HEK293 (cell line): ENCODE measurements around the gene EGR1.

ENCODE experiments used
- KLF7 ChIP-seq: fragments of 450-650 bp; formaldehyde crosslinking; IDR thresholded peaks from 2 replicates; pipeline ENCODE4 v1.5.1; 2016; ENCODE audit warnings: missing biosample characterization, missing genetic modification characterization, borderline replicate concordance
- MZF1 ChIP-seq: fragments of 450-650 bp; formaldehyde crosslinking; IDR thresholded peaks from 2 replicates; pipeline ENCODE4 v1.5.1; 2017; ENCODE audit warnings: missing biosample characterization, missing genetic modification characterization, borderline replicate concordance
- RBAK ChIP-seq: fragments of 450-650 bp; formaldehyde crosslinking; IDR thresholded peaks from 2 replicates; pipeline ENCODE4 v1.5.1; 2016; ENCODE audit warnings: missing biosample characterization, missing genetic modification characterization
- SCRT1 ChIP-seq: fragments of 450-650 bp; formaldehyde crosslinking; IDR thresholded peaks from 2 replicates; pipeline ENCODE4 v1.5.1; 2016; ENCODE audit warnings: missing biosample characterization, missing genetic modification characterization, borderline replicate concordance
- SCRT2 ChIP-seq: fragments of 450-650 bp; formaldehyde crosslinking; IDR thresholded peaks from 2 replicates; pipeline ENCODE4 v1.5.1; 2016; ENCODE audit warnings: missing biosample characterization, missing genetic modification characterization
- ZBTB1 ChIP-seq: fragments of 450-650 bp; formaldehyde crosslinking; IDR thresholded peaks from 2 replicates; pipeline ENCODE4 v1.5.1; 2016; ENCODE audit warnings: missing biosample characterization, missing genetic modification characterization
- ZFHX2 ChIP-seq: fragments of 450-650 bp; formaldehyde crosslinking; conservative IDR thresholded peaks from 2 replicates; pipeline ENCODE4 v1.5.1; 2016; ENCODE audit warnings: missing biosample characterization, missing genetic modification characterization
- ZFP3 ChIP-seq: fragments of 450-650 bp; formaldehyde crosslinking; IDR thresholded peaks from 2 replicates; pipeline ENCODE4 v1.5.1; 2016; ENCODE audit warnings: low read depth, missing biosample characterization, missing genetic modification characterization
- ZFP37 ChIP-seq: fragments of 450-650 bp; formaldehyde crosslinking; IDR thresholded peaks from 2 replicates; pipeline ENCODE4 v1.5.1; 2016; ENCODE audit warnings: missing biosample characterization, missing genetic modification characterization
- ZFP69B ChIP-seq: fragments of 450-650 bp; formaldehyde crosslinking; IDR thresholded peaks from 2 replicates; pipeline ENCODE4 v1.5.1; 2016; ENCODE audit warnings: missing biosample characterization, missing genetic modification characterization
- ZNF10 ChIP-seq: fragments of 450-650 bp; formaldehyde crosslinking; IDR thresholded peaks from 2 replicates; pipeline ENCODE4 v1.5.1; 2017; ENCODE audit warnings: missing biosample characterization, missing genetic modification characterization
- ZNF132 ChIP-seq: fragments of 450-650 bp; formaldehyde crosslinking; IDR thresholded peaks from 2 replicates; pipeline ENCODE4 v1.5.1; 2017; ENCODE audit warnings: missing biosample characterization, missing genetic modification characterization, borderline replicate concordance
- ZNF174 ChIP-seq: fragments of 450-650 bp; formaldehyde crosslinking; IDR thresholded peaks from 2 replicates; pipeline ENCODE4 v1.5.0; 2017; ENCODE audit warnings: missing biosample characterization, mild to moderate bottlenecking, missing genetic modification characterization
- ZNF202 ChIP-seq: fragments of 450-650 bp; formaldehyde crosslinking; IDR thresholded peaks from 2 replicates; pipeline ENCODE4 v1.5.1; 2016; ENCODE audit warnings: missing biosample characterization, missing genetic modification characterization, borderline replicate concordance
- ZNF223 ChIP-seq: fragments of 450-650 bp; formaldehyde crosslinking; IDR thresholded peaks from 2 replicates; pipeline ENCODE4 v1.5.1; 2016; ENCODE audit warnings: missing biosample characterization, missing genetic modification characterization
- ZNF366 ChIP-seq: fragments of 450-650 bp; formaldehyde crosslinking; conservative IDR thresholded peaks from 2 replicates; pipeline ENCODE4 v1.5.1; 2016; ENCODE audit warnings: missing biosample characterization, missing genetic modification characterization
- ZNF37A ChIP-seq: fragments of 450-650 bp; IDR thresholded peaks from 2 replicates; pipeline ENCODE4 v1.5.1; 2018; ENCODE audit warnings: missing biosample characterization, missing genetic modification characterization
- ZNF521 ChIP-seq: fragments of 450-650 bp; formaldehyde crosslinking; IDR thresholded peaks from 2 replicates; pipeline ENCODE4 v1.5.1; 2017; ENCODE audit warnings: missing biosample characterization, mild to moderate bottlenecking, missing genetic modification characterization
- ZNF548 ChIP-seq: fragments of 450-650 bp; formaldehyde crosslinking; IDR thresholded peaks from 2 replicates; pipeline ENCODE4 v1.5.1; 2016; ENCODE audit warnings: missing biosample characterization, missing genetic modification characterization
- ZNF555 ChIP-seq: fragments of 450-650 bp; formaldehyde crosslinking; conservative IDR thresholded peaks from 2 replicates; pipeline ENCODE4 v1.5.1; 2017; ENCODE audit warnings: missing biosample characterization, mild to moderate bottlenecking, missing genetic modification characterization, inconsistent platforms
- ZNF747 ChIP-seq: fragments of 450-650 bp; formaldehyde crosslinking; IDR thresholded peaks from 2 replicates; pipeline ENCODE4 v1.5.1; 2016; ENCODE audit warnings: missing biosample characterization, missing genetic modification characterization
- ZNF792 ChIP-seq: fragments of 450-650 bp; formaldehyde crosslinking; IDR thresholded peaks from 2 replicates; pipeline ENCODE4 v1.5.1; 2016; ENCODE audit warnings: missing biosample characterization, missing genetic modification characterization
- ZNF830 ChIP-seq: fragments of 450-650 bp; IDR thresholded peaks from 2 replicates; pipeline ENCODE4 v1.5.0; 2018; ENCODE audit warnings: missing biosample characterization, missing genetic modification characterization, low read depth, mild to moderate bottlenecking, moderate library complexity
- ZSCAN23 ChIP-seq: fragments of 450-650 bp; formaldehyde crosslinking; IDR thresholded peaks from 2 replicates; pipeline ENCODE4 v1.5.1; 2016; ENCODE audit warnings: missing biosample characterization, missing genetic modification characterization
- TF ChIP-seq, protein P1 (sequence below): fragments of 450-650 bp; formaldehyde crosslinking; IDR thresholded peaks from 2 replicates; pipeline ENCODE4 v1.5.1; 2016; ENCODE audit warnings: missing biosample characterization, missing genetic modification characterization
- TF ChIP-seq, protein P2 (sequence below): fragments of 450-650 bp; IDR thresholded peaks from 2 replicates; pipeline ENCODE4 v1.5.1; 2018; ENCODE audit warnings: missing biosample characterization, missing genetic modification characterization
- TF ChIP-seq, protein P3 (sequence below): fragments of 450-650 bp; formaldehyde crosslinking; optimal IDR thresholded peaks from 2 replicates; pipeline ENCODE3; 2016; ENCODE audit warnings: missing biosample characterization, mild to moderate bottlenecking, missing genetic modification characterization
- TF ChIP-seq, protein P4 (sequence below): fragments of 450-650 bp; formaldehyde crosslinking; IDR thresholded peaks from 2 replicates; pipeline ENCODE4 v1.5.1; 2017; ENCODE audit warnings: missing biosample characterization, missing genetic modification characterization
- TF ChIP-seq, protein P5 (sequence below): fragments of 450-650 bp; formaldehyde crosslinking; conservative IDR thresholded peaks from 2 replicates; pipeline ENCODE4 v1.5.1; 2016; ENCODE audit warnings: low read depth, missing biosample characterization, missing genetic modification characterization
- TF ChIP-seq, protein P6 (sequence below): fragments of 450-650 bp; formaldehyde crosslinking; IDR thresholded peaks from 2 replicates; pipeline ENCODE4 v1.5.1; 2017; ENCODE audit warnings: missing biosample characterization, missing genetic modification characterization

Gene EGR1

DNA sequence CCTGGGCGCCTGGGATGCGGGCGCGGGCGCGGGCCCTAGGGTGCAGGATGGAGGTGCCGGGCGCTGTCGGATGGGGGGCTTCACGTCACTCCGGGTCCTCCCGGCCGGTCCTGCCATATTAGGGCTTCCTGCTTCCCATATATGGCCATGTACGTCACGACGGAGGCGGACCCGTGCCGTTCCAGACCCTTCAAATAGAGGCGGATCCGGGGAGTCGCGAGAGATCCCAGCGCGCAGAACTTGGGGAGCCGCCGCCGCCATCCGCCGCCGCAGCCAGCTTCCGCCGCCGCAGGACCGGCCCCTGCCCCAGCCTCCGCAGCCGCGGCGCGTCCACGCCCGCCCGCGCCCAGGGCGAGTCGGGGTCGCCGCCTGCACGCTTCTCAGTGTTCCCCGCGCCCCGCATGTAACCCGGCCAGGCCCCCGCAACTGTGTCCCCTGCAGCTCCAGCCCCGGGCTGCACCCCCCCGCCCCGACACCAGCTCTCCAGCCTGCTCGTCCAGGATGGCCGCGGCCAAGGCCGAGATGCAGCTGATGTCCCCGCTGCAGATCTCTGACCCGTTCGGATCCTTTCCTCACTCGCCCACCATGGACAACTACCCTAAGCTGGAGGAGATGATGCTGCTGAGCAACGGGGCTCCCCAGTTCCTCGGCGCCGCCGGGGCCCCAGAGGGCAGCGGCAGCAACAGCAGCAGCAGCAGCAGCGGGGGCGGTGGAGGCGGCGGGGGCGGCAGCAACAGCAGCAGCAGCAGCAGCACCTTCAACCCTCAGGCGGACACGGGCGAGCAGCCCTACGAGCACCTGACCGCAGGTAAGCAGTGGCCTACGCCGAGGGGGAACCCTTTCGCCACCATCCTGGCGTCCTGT, at the start of gene EGR1 (continued):
- peak; percentile 72; the same call in 1 of the 2 replicates for TF ChIP-seq SCRT2 (tag by site-specific recombination)
- TF ChIP-seq ZFP37 (tag by site-specific recombination) = peak; percentile 52; the same call in 1 of the 2 replicates
- no peak for TF ChIP-seq RBAK
- TF ChIP-seq ZNF132 (tag by site-specific recombination) = no peak
- TF ChIP-seq, protein P1, sequence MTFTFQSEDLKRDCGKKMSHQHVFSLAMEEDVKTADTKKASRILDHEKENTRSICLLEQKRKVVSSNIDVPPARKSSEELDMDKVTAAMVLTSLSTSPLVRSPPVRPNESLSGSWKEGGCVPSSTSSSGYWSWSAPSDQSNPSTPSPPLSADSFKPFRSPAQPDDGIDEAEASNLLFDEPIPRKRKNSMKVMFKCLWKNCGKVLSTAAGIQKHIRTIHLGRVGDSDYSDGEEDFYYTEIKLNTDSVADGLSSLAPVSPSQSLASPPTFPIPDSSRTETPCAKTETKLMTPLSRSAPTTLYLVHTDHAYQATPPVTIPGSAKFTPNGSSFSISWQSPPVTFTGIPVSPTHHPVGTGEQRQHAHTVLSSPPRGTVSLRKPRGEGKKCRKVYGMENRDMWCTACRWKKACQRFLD (tag by site-specific recombination) = no peak
- peak; percentile 95 for TF ChIP-seq ZFHX2 (tag by site-specific recombination)
- peak; percentile 51; the same call in 1 of the 2 replicates for TF ChIP-seq ZNF10 (tag by site-specific recombination)
- TF ChIP-seq ZNF202 (tag by site-specific recombination) = no peak
- TF ChIP-seq ZNF366 (tag by site-specific recombination) = no peak
- TF ChIP-seq, protein P2, sequence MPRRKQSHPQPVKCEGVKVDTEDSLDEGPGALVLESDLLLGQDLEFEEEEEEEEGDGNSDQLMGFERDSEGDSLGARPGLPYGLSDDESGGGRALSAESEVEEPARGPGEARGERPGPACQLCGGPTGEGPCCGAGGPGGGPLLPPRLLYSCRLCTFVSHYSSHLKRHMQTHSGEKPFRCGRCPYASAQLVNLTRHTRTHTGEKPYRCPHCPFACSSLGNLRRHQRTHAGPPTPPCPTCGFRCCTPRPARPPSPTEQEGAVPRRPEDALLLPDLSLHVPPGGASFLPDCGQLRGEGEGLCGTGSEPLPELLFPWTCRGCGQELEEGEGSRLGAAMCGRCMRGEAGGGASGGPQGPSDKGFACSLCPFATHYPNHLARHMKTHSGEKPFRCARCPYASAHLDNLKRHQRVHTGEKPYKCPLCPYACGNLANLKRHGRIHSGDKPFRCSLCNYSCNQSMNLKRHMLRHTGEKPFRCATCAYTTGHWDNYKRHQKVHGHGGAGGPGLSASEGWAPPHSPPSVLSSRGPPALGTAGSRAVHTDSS (tag by site-specific recombination) = no peak
- no peak for TF ChIP-seq ZNF792 (tag by site-specific recombination)
- TF ChIP-seq ZNF747 (tag by site-specific recombination) = no peak
- TF ChIP-seq ZSCAN23 (tag by site-specific recombination) = no peak
- TF ChIP-seq ZNF830 (tag by site-specific recombination) = no peak
- TF ChIP-seq, protein P3, sequence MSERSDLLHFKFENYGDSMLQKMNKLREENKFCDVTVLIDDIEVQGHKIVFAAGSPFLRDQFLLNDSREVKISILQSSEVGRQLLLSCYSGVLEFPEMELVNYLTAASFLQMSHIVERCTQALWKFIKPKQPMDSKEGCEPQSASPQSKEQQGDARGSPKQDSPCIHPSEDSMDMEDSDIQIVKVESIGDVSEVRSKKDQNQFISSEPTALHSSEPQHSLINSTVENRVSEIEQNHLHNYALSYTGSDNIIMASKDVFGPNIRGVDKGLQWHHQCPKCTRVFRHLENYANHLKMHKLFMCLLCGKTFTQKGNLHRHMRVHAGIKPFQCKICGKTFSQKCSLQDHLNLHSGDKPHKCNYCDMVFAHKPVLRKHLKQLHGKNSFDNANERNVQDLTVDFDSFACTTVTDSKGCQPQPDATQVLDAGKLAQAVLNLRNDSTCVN (tag by site-specific recombination) = no peak
- TF ChIP-seq ZNF555 (tag by site-specific recombination) = no peak
- TF ChIP-seq, protein P4, sequence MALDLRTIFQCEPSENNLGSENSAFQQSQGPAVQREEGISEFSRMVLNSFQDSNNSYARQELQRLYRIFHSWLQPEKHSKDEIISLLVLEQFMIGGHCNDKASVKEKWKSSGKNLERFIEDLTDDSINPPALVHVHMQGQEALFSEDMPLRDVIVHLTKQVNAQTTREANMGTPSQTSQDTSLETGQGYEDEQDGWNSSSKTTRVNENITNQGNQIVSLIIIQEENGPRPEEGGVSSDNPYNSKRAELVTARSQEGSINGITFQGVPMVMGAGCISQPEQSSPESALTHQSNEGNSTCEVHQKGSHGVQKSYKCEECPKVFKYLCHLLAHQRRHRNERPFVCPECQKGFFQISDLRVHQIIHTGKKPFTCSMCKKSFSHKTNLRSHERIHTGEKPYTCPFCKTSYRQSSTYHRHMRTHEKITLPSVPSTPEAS (tag by site-specific recombination) = no peak
- TF ChIP-seq KLF7 (tag by site-specific recombination) = no peak
- TF ChIP-seq ZNF548 = no peak
- TF ChIP-seq ZFP3 (tag by site-specific recombination) = no peak
- TF ChIP-seq ZBTB1 (tag by site-specific recombination) = no peak
- no peak for TF ChIP-seq SCRT1
- TF ChIP-seq, protein P5, sequence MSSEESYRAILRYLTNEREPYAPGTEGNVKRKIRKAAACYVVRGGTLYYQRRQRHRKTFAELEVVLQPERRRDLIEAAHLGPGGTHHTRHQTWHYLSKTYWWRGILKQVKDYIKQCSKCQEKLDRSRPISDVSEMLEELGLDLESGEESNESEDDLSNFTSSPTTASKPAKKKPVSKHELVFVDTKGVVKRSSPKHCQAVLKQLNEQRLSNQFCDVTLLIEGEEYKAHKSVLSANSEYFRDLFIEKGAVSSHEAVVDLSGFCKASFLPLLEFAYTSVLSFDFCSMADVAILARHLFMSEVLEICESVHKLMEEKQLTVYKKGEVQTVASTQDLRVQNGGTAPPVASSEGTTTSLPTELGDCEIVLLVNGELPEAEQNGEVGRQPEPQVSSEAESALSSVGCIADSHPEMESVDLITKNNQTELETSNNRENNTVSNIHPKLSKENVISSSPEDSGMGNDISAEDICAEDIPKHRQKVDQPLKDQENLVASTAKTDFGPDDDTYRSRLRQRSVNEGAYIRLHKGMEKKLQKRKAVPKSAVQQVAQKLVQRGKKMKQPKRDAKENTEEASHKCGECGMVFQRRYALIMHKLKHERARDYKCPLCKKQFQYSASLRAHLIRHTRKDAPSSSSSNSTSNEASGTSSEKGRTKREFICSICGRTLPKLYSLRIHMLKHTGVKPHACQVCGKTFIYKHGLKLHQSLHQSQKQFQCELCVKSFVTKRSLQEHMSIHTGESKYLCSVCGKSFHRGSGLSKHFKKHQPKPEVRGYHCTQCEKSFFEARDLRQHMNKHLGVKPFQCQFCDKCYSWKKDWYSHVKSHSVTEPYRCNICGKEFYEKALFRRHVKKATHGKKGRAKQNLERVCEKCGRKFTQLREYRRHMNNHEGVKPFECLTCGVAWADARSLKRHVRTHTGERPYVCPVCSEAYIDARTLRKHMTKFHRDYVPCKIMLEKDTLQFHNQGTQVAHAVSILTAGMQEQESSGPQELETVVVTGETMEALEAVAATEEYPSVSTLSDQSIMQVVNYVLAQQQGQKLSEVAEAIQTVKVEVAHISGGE (tag by site-specific recombination) = no peak
- TF ChIP-seq, protein P6, sequence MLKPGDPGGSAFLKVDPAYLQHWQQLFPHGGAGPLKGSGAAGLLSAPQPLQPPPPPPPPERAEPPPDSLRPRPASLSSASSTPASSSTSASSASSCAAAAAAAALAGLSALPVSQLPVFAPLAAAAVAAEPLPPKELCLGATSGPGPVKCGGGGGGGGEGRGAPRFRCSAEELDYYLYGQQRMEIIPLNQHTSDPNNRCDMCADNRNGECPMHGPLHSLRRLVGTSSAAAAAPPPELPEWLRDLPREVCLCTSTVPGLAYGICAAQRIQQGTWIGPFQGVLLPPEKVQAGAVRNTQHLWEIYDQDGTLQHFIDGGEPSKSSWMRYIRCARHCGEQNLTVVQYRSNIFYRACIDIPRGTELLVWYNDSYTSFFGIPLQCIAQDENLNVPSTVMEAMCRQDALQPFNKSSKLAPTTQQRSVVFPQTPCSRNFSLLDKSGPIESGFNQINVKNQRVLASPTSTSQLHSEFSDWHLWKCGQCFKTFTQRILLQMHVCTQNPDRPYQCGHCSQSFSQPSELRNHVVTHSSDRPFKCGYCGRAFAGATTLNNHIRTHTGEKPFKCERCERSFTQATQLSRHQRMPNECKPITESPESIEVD (tag by site-specific recombination) = no peak
- TF ChIP-seq ZNF223 (tag by site-specific recombination) = no peak
- TF ChIP-seq ZNF37A (tag by site-specific recombination) = no peak
- no peak for TF ChIP-seq MZF1
- TF ChIP-seq ZFP69B = no peak
- TF ChIP-seq ZNF521 (tag by site-specific recombination) = no peak
- TF ChIP-seq ZNF174 (tag by site-specific recombination) = no peak
